LNCAP (cell line): ENCODE results near the gene VPS8.

Experiments
- CTCF ChIP-seq: fragments of 450-650 bp; IDR thresholded peaks from 2 replicates; pipeline ENCODE4 v1.5.1; 2017; ENCODE audit warnings: mild to moderate bottlenecking

The VPS8 gene

GRCh38 chr3:184846496-184846895 is 34.5 kb downstream of the VPS8 start:
- TF ChIP-seq CTCF: no peak

GRCh38 chr3:184848934-184849333 is 37.0 kb downstream of the VPS8 start:
- no peak for TF ChIP-seq CTCF

GRCh38 chr3:184850201-184850600 is 38.2 kb downstream of the VPS8 start:
- no peak for TF ChIP-seq CTCF

GRCh38 chr3:184857099-184857498 is 45.1 kb downstream of the VPS8 start:
- no peak for TF ChIP-seq CTCF

GRCh38 chr3:184864000-184864399 is 52.0 kb downstream of the VPS8 start:
- TF ChIP-seq CTCF: no peak

- TF ChIP-seq CTCF: no peak
Observed at GRCh38 chr3:184868477-184868876, 56.5 kb downstream of the VPS8 start.

- TF ChIP-seq CTCF: no peak
Observed at GRCh38 chr3:184872200-184872599, 60.2 kb downstream of the VPS8 start.

GRCh38 chr3:184873141-184873540 is 61.2 kb downstream of the VPS8 start:
- no peak for TF ChIP-seq CTCF
